Smooth muscle cell (in vitro differentiated cells): ENCODE results near the gene ANXA10. TPM values are rescaled to one million over a fixed set of nuclear protein-coding genes. Genes with fewer than 3 reads are reported as not detected.

Experiments
- DNase-seq: peaks from one replicate; lab custom pipeline; 2025; ENCODE audit not compliant: unreplicated experiment; lab: John Stamatoyannopoulos, UW
- H2AFZ ChIP-seq: fragments of 200-600 bp; sonication (generic); 2 replicates; pipeline ENCODE4 v1.6.0; 2016; ENCODE audit warnings: antibody characterized with exemption, low read depth, mild to moderate bottlenecking
- H3F3A ChIP-seq: fragments of 200-600 bp; sonication (generic); 2 replicates; pipeline ENCODE4 v1.6.0; 2017; ENCODE audit warnings: antibody characterized with exemption, low read depth
- H3K27ac ChIP-seq: fragments of 200-600 bp; sonication (generic); 2 replicates; pipeline ENCODE4 v1.5.1; 2016; ENCODE audit warnings: low read depth, mild to moderate bottlenecking
- H3K27me3 ChIP-seq: fragments of 200-600 bp; sonication (generic); 2 replicates; pipeline ENCODE4 v1.6.1; 2016; ENCODE audit warnings: low read depth, mild to moderate bottlenecking
- H3K36me3 ChIP-seq: fragments of 200-600 bp; sonication (generic); 2 replicates; pipeline ENCODE4 v1.5.1; 2016; ENCODE audit warnings: low read depth
- H3K4me1 ChIP-seq: fragments of 200-600 bp; sonication (generic); 2 replicates; pipeline ENCODE4 v1.5.1; 2016; ENCODE audit warnings: low read depth
- H3K4me2 ChIP-seq: fragments of 200-600 bp; sonication (generic); 2 replicates; pipeline ENCODE4 v1.6.0; 2016; ENCODE audit warnings: mild to moderate bottlenecking
- H3K4me3 ChIP-seq: fragments of 200-600 bp; sonication (generic); 2 replicates; pipeline ENCODE4 v1.5.1; 2016; ENCODE audit warnings: mild to moderate bottlenecking
- H3K79me2 ChIP-seq: fragments of 200-600 bp; sonication (generic); 2 replicates; pipeline ENCODE4 v1.6.0; 2016; ENCODE audit warnings: low read depth, mild to moderate bottlenecking
- H3K9ac ChIP-seq: fragments of 200-600 bp; sonication (generic); 2 replicates; pipeline ENCODE4 v1.6.0; 2016; ENCODE audit warnings: low read depth
- H3K9me3 ChIP-seq: fragments of 200-600 bp; sonication (generic); replicated peaks from 2 replicates; pipeline ENCODE4 v1.5.1; 2016; ENCODE audit warnings: low read depth
- H4K20me1 ChIP-seq: fragments of 200-600 bp; sonication (generic); 2 replicates; pipeline ENCODE4 v1.6.0; 2016; ENCODE audit warnings: low read depth
- CTCF ChIP-seq: fragments of 200-600 bp; sonication (generic); IDR thresholded peaks from 2 replicates; pipeline ENCODE4 v1.5.1; 2017; ENCODE audit warnings: borderline replicate concordance, mild to moderate bottlenecking, antibody characterized with exemption; ENCODE audit not compliant: insufficient read depth, poor library complexity, severe bottlenecking
- WGBS: methylation state at CpG from one replicate; pipeline ENCODE4 v1.1.7; 2016; ENCODE audit warnings: low lambda C conversion rate; 5-methylcytosine and 5-hydroxymethylcytosine counted together
- polyA plus RNA-seq: library from polyadenylated mRNA; unstranded; fragments of >200 nt; fragmentation: Nextera tagmentation; extraction: Ambion mirVana; gene quantifications from 2 replicates; pipeline ENCODE4 v1.2.1, GENCODE V29; 2016
- total RNA-seq: library from RNA; depleted of rRNA; stranded (reverse); fragments of >200 nt; gene quantifications from 2 replicates; pipeline ENCODE4 v1.2.3, GENCODE V29; 2014

Gene ANXA10
- total and polyA plus RNA-seq, 2 experiments from 2014 or later, result not detected

GRCh38 chr4:168200685-168201084 lies 108.3 kb downstream of the ANXA10 start:
- 87% methylated on average over 3 of the region's 3 CpGs for WGBS
- Histone ChIP-seq H3K4me3 (no peak overlapping the region), H3K27me3 (no peaks in the 10 kb centered on the region), H3K9ac (no peak overlapping the region), H3F3A (no peaks in the 10 kb centered on the region), H2AFZ (no peak overlapping the region), H3K4me1 (no peaks in the 10 kb centered on the region), H3K9me3 (peaks cover 3% of the 10 kb centered on the region), H3K4me2 (no peak overlapping the region), H4K20me1 (no peaks in the 10 kb centered on the region), H3K79me2 (no peaks in the 10 kb centered on the region), H3K27ac (no peak overlapping the region), H3K36me3 (no peaks in the 10 kb centered on the region)
- TF ChIP-seq CTCF, result no peak
- no peak for DNase-seq

GRCh38 chr4:168203233-168203911 lies 111.0 kb downstream of the ANXA10 start:
- H3K79me2 ChIP-seq, result no peaks in the 10 kb centered on the region
- H3K27ac ChIP-seq, result no peak overlapping the region
- no peaks in the 10 kb centered on the region for H3K4me1 ChIP-seq
- no peaks in the 10 kb centered on the region for H3K27me3 ChIP-seq
- no peak for DNase-seq
- no peak for TF ChIP-seq CTCF
- no peak overlapping the region for H3K9ac ChIP-seq
- H3K4me2 ChIP-seq, result no peak overlapping the region
- WGBS, result 91% methylated on average over 4 of the region's 4 CpGs
- H2AFZ ChIP-seq, result no peak overlapping the region
- H3F3A ChIP-seq, result no peaks in the 10 kb centered on the region
- no peak overlapping the region for H3K4me3 ChIP-seq
- H3K36me3 ChIP-seq, result no peaks in the 10 kb centered on the region
- no peaks in the 10 kb centered on the region for H4K20me1 ChIP-seq
- peaks cover 3% of the 10 kb centered on the region for H3K9me3 ChIP-seq

- no peaks in the 10 kb centered on the region for H3F3A ChIP-seq
- H3K4me3 ChIP-seq, result no peak overlapping the region
- no peaks in the 10 kb centered on the region for H4K20me1 ChIP-seq
- no peak overlapping the region for H3K27ac ChIP-seq
- no peaks in the 10 kb centered on the region for H3K4me1 ChIP-seq
- H3K27me3 ChIP-seq, result no peaks in the 10 kb centered on the region
- H3K36me3 ChIP-seq, result no peaks in the 10 kb centered on the region
- H3K4me2 ChIP-seq, result no peak overlapping the region
- H3K9ac ChIP-seq, result no peak overlapping the region
- 93% methylated on average over 3 of the region's 3 CpGs for WGBS
- H2AFZ ChIP-seq, result no peak overlapping the region
- H3K9me3 ChIP-seq, result no peaks in the 10 kb centered on the region
- TF ChIP-seq CTCF, result no peak
- no peaks in the 10 kb centered on the region for H3K79me2 ChIP-seq
- no peak for DNase-seq
These were observed 116.7 kb downstream of the ANXA10 start for GRCh38 chr4:168208957-168209614.
